Thoracic aorta (tissue), 2 donors: ENCODE data around the gene ST6GAL2. TPM values are rescaled to one million over a fixed set of nuclear protein-coding genes. Genes with fewer than 3 reads are reported as not detected.

Source experiments
- ATAC-seq: fragments of 150-250 bp; one replicate; pipeline ENCODE4 v1.8.0; 2017; ENCODE audit warnings: low read depth; ENCODE audit not compliant: insufficient number of reproducible peaks, low FRiP score
- DNase-seq: peaks from one replicate; pipeline ENCODE4 v3.0.0-alpha.2; 2020; ENCODE audit warnings: low spot score
- H3K27ac ChIP-seq, 2 donors: fragments of 200-600 bp; sonication (generic); 1 replicate in 1 of 2; 2 replicates in 1 of 2; pipeline ENCODE4 v1.5.1; 2016; ENCODE audit warnings: mild to moderate bottlenecking in 2 of 2, moderate library complexity in 2 of 2
- H3K27me3 ChIP-seq: fragments of 200-600 bp; sonication (generic); replicated peaks from 2 replicates; pipeline ENCODE4 v1.6.0; 2016; ENCODE audit warnings: mild to moderate bottlenecking; ENCODE audit not compliant: insufficient read depth
- H3K36me3 ChIP-seq: fragments of 200-600 bp; sonication (generic); one replicate; pipeline ENCODE4 v1.5.1; 2016
- H3K4me1 ChIP-seq, 2 donors: fragments of 200-600 bp; sonication (generic); 1 replicate in 1 of 2; 2 replicates in 1 of 2; pipeline versions ENCODE4 v1.5.1 to v1.6.0; 2016; ENCODE audit warnings: low read depth in 2 of 2, mild to moderate bottlenecking in 1 of 2; ENCODE audit not compliant: control insufficient read depth in 1 of 2
- H3K4me3 ChIP-seq: fragments of 200-600 bp; sonication (generic); 2 replicates; pipeline ENCODE4 v1.5.1; 2016; ENCODE audit warnings: mild to moderate bottlenecking
- H3K9me3 ChIP-seq: fragments of 200-600 bp; sonication (generic); 2 replicates; pipeline ENCODE4 v1.5.1; 2016
- total RNA-seq, 2 donors: library from RNA; depleted of rRNA; stranded (reverse); fragments of >200 nt; gene quantifications; one replicate each; pipeline versions ENCODE4 v1.1.0 to v1.2.3, GENCODE V29; 2016
- TF ChIP-seq, protein P1 (sequence below): fragments of 200-600 bp; sonication (generic); IDR thresholded peaks from one replicate; pipeline ENCODE4 v1.5.1; 2019; ENCODE audit warnings: antibody characterized with exemption

The ST6GAL2 gene
- total RNA-seq, 2 donors from 2014 or later: 71.1 to 900 TPM

GRCh38 chr2:106843910-106844250 is 42.1 kb downstream of the ST6GAL2 start:
- Histone ChIP-seq H3K27ac (peak overlapping the region; percentile 69 to 72), H3K9me3 (no peaks in the 10 kb centered on the region), H3K27me3 (no peaks in the 10 kb centered on the region), H3K36me3 (no peaks in the 10 kb centered on the region), H3K4me1 (peaks cover 50 to 96% of the 10 kb centered on the region in 2 donors), H3K4me3 (no peak overlapping the region)
- ATAC-seq (no peak), DNase-seq (no peak)
- TF ChIP-seq, protein P1, sequence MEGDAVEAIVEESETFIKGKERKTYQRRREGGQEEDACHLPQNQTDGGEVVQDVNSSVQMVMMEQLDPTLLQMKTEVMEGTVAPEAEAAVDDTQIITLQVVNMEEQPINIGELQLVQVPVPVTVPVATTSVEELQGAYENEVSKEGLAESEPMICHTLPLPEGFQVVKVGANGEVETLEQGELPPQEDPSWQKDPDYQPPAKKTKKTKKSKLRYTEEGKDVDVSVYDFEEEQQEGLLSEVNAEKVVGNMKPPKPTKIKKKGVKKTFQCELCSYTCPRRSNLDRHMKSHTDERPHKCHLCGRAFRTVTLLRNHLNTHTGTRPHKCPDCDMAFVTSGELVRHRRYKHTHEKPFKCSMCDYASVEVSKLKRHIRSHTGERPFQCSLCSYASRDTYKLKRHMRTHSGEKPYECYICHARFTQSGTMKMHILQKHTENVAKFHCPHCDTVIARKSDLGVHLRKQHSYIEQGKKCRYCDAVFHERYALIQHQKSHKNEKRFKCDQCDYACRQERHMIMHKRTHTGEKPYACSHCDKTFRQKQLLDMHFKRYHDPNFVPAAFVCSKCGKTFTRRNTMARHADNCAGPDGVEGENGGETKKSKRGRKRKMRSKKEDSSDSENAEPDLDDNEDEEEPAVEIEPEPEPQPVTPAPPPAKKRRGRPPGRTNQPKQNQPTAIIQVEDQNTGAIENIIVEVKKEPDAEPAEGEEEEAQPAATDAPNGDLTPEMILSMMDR: no peak

- Histone ChIP-seq H3K9me3 (no peaks in the 10 kb centered on the region), H3K4me3 (no peak overlapping the region), H3K4me1 (peaks cover 44 to 95% of the 10 kb centered on the region in 2 donors), H3K36me3 (no peaks in the 10 kb centered on the region), H3K27ac (peak overlapping the region; percentile 69 to 72), H3K27me3 (no peaks in the 10 kb centered on the region)
- TF ChIP-seq, protein P1: no peak
- no peak for ATAC-seq
- no peak for DNase-seq
Measured at GRCh38 chr2:106843001-106843909, 42.7 kb downstream of the ST6GAL2 start.

DNA sequence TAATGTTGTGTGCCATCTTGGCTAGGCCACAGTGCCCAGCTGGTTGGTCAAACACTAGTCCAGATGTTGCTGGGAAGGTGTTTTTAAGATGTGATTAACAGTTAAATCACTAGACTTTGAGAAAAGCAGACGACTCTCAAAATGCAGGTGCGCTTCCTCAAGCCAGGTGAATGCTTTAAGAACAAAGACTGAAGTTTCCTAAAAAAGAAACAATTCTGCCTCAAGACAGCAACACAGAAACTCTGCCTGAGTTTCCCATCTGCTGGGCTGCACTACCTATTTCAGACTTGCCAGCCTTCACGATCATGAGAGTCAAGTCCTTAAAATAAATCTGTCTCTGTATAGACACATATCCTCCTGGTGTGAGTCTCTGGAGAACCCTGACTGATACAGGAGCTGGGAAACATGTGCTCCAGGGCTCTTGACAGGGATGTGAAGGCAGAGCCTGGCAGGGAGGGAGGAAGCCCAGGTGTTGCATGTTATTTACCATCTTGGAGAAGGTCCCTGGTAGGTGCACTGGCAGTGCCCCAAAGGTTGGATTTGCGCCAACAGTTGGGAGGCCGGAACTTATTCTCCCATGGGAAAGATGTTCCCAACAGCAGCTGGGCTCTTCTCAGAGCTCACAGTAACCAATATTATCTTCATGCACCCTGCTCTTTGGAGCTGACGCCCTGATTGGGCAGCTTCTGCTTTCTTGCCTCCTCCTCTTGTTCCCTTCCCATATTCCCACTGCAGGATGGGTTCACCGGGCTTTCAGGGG is 43.9 kb downstream of the ST6GAL2 start:
- TF ChIP-seq, protein P1: no peak
- Histone ChIP-seq H3K27me3 (no peaks in the 10 kb centered on the region), H3K27ac (peak overlapping the region; percentile 69 to 72), H3K9me3 (no peaks in the 10 kb centered on the region), H3K4me3 (no peak overlapping the region), H3K4me1 (peaks cover 41 to 95% of the 10 kb centered on the region in 2 donors), H3K36me3 (no peaks in the 10 kb centered on the region)
- DNase-seq: no peak
- ATAC-seq: no peak

DNA sequence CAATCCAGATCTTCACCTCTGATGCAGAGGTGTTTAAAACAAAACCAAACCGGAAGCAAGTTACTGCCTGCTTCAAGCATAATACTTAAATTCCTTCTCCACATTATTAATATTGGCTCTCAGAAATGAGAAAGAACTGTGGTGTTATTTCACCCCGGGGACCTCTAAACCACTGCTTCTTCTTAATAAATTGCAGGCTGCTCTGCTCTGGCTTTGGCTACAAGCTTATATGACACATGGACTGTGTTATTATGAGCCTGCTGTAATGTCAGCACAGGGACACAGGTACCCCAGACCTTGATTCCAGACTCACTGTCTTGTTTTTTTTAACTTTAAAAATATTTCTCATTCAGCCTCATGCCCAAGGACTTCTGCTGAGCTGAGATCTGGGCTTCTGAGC is 45.1 kb downstream of the ST6GAL2 start:
- Histone ChIP-seq H3K4me3 (no peak overlapping the region), H3K27ac (peak overlapping the region; percentile 69 to 72), H3K4me1 (peaks cover 36 to 96% of the 10 kb centered on the region in 2 donors), H3K27me3 (no peaks in the 10 kb centered on the region), H3K9me3 (no peaks in the 10 kb centered on the region), H3K36me3 (no peaks in the 10 kb centered on the region)
- TF ChIP-seq, protein P1: no peak
- DNase-seq: no peak
- ATAC-seq: no peak
